ENCODE measurements around the gene TMEM178B.

DNA sequence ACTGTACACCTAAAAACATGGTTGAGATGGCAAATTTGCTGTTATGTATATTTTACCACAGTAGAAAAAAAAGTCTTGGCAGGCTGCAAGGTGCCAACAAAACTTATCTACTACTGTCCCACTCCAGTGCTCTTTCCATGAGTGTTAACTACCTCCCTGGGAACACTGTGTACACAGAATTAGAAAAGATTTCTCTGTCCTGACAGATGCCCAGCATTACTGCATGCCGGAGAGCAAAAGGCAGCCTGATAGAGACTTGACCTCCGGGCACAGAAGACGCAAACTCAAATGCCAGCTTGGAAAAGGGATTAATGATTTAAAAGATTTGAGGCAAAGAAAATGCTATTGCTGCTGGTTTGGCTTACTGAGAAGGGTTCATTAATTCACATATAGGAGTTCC is 228.8 kb downstream of the TMEM178B start:
- TF ChIP-seq REST (IDR thresholded peaks at IDR 0.05; ENCODE audit: insufficient read depth in 1 of 2, low read depth in 2 of 2, low read length in 2 of 2) = no peak
- TF ChIP-seq POLR2AphosphoS5 (IDR thresholded peaks at IDR 0.05; ENCODE audit: low read depth, low read length) = no peak

Measured in PFSK-1 (cell line).